MM.1S (cell line): ENCODE measurements around the gene DBP.

Source experiments
- CTCF ChIP-seq: fragments of 300-600 bp; sonication (generic); IDR thresholded peaks from 2 replicates; pipeline ENCODE4 v1.5.1; 2016; ENCODE audit warnings: antibody characterized with exemption, low read length, mixed read lengths
- EZH2phosphoT487 ChIP-seq: fragments of 300-600 bp; sonication (generic); IDR thresholded peaks from 2 replicates; pipeline ENCODE4 v1.6.1; 2018; ENCODE audit warnings: antibody characterized with exemption, low read length

- TF ChIP-seq EZH2phosphoT487 (no peak), CTCF (no peak)
Measured at GRCh38 chr19:48630296-48631063, 6.7 kb downstream of the DBP start.
